Suprapubic skin (tissue), 4 donors: ENCODE data around the gene DDX28. TPM values are rescaled to one million over a fixed set of nuclear protein-coding genes. Genes with fewer than 3 reads are reported as not detected.
"Not testable (repeated sequence)": the region's sequence is repeated elsewhere in the genome, so short reads cannot be mapped to it uniquely, and the experiment has no call there.

Experiments
- DNase-seq, 2 donors: peaks; one replicate each; pipeline ENCODE4 v3.0.0-alpha.2; 2019; ENCODE audit warnings: low spot score in 2 of 2
- H3K27ac ChIP-seq: fragments of 200-600 bp; sonication (generic); one replicate; pipeline ENCODE4 v1.5.1; 2019
- H3K27me3 ChIP-seq: fragments of 200-600 bp; sonication (generic); one replicate; pipeline ENCODE4 v1.5.1; 2019
- H3K36me3 ChIP-seq: fragments of 200-600 bp; sonication (generic); one replicate; pipeline ENCODE4 v1.5.1; 2019
- H3K4me1 ChIP-seq: fragments of 200-600 bp; sonication (generic); one replicate; pipeline ENCODE4 v1.5.1; 2019
- H3K4me3 ChIP-seq: fragments of 200-600 bp; sonication (generic); one replicate; pipeline ENCODE4 v1.5.1; 2019; ENCODE audit warnings: mild to moderate bottlenecking
- H3K9me3 ChIP-seq: fragments of 200-600 bp; sonication (generic); one replicate; pipeline ENCODE4 v1.5.1; 2019
- CTCF ChIP-seq, 2 donors: fragments of 200-600 bp in 1 of 2; fragments of 450-650 bp in 1 of 2; sonication (generic) in 1 of 2; IDR thresholded peaks; one replicate each; pipeline ENCODE4 v1.5.1; 2016 to 2019; ENCODE audit warnings: antibody characterized with exemption in 2 of 2, mild to moderate bottlenecking in 1 of 2, moderate library complexity in 1 of 2
- EP300 ChIP-seq: sonication (generic); formaldehyde crosslinking; IDR thresholded peaks from one replicate; pipeline ENCODE4 v1.6.1; 2017; ENCODE audit warnings: antibody characterized with exemption
- POLR2A ChIP-seq, 2 donors: fragments of 450-650 bp; IDR thresholded peaks; one replicate each; pipeline ENCODE4 v1.6.1; 2017; ENCODE audit warnings: antibody characterized with exemption in 2 of 2, mild to moderate bottlenecking in 2 of 2, moderate library complexity in 2 of 2
- POLR2AphosphoS5 ChIP-seq, 3 donors: sonication (generic); formaldehyde crosslinking; IDR thresholded peaks; one replicate each; pipeline ENCODE4 v1.6.1; 2017; ENCODE audit warnings: antibody characterized with exemption in 3 of 3
- WGBS: methylation state at CpG from one replicate; pipeline ENCODE4 v1.1.5; 2018; 5-methylcytosine and 5-hydroxymethylcytosine counted together
- total RNA-seq, 4 donors: library from RNA; depleted of rRNA; stranded (reverse); fragments of >200 nt; gene quantifications; one replicate each; pipeline ENCODE4 v1.1.0, GENCODE V29; 2016

Gene DDX28
- total RNA-seq, 4 donors from 2014 or later: 9.0 to 22.5 (median 13.0) TPM

GRCh38 chr16:68021490-68021889, 1.5 kb downstream of the DDX28 start:
- H3K27ac ChIP-seq: no peak overlapping the region
- peaks cover 30% of the 10 kb centered on the region for H3K4me1 ChIP-seq
- no peaks in the 10 kb centered on the region for H3K9me3 ChIP-seq
- peak overlapping the region; percentile 90 for H3K4me3 ChIP-seq
- WGBS: 100% methylated on average over 7 of the region's 10 CpGs
- no peak for DNase-seq
- no peaks in the 10 kb centered on the region for H3K27me3 ChIP-seq
- peaks cover 5% of the 10 kb centered on the region for H3K36me3 ChIP-seq
- TF ChIP-seq EP300: no peak
- TF ChIP-seq POLR2A (IDR thresholded peaks at IDR 0.05): no peak
- no peak for TF ChIP-seq CTCF (IDR thresholded peaks at IDR 0.05)
- TF ChIP-seq POLR2AphosphoS5 (IDR thresholded peaks at IDR 0.05): no peak

- 88% methylated on average over 8 of the region's 8 CpGs for WGBS
- H3K4me3 ChIP-seq: no peak overlapping the region
Measured at GRCh38 chr16:68019167-68019680, 3.8 kb downstream of the DDX28 start.

GRCh38 chr16:68015681-68016080, 7.4 kb downstream of the DDX28 start, which contains the start of gene DPEP2NB:
DPEP2NB (minus strand) TSS chr16:68015911; CDS start chr16:68015770, 141 bp downstream.
- TF ChIP-seq POLR2AphosphoS5 (IDR thresholded peaks at IDR 0.05) (no peak), CTCF (IDR thresholded peaks at IDR 0.05) (no peak), POLR2A (IDR thresholded peaks at IDR 0.05) (no peak), EP300 (no peak)
- WGBS: 96% methylated on average over 5 of the region's 5 CpGs
- H3K36me3 ChIP-seq: no peaks in the 10 kb centered on the region
- H3K27ac ChIP-seq: no peak within 1 kb of the TSS
- no peaks in the 10 kb centered on the region for H3K27me3 ChIP-seq
- H3K4me3 ChIP-seq: no peak within 1 kb of the TSS
- DNase-seq: no peak
- peaks cover 7% of the 10 kb centered on the region for H3K4me1 ChIP-seq
- no peaks in the 10 kb centered on the region for H3K9me3 ChIP-seq

More at GRCh38 chr16:68019167-68019680, 3.8 kb downstream of the DDX28 start:
- H3K27me3 ChIP-seq: no peaks in the 10 kb centered on the region
- peaks cover 5% of the 10 kb centered on the region for H3K36me3 ChIP-seq
- no peak for DNase-seq
- TF ChIP-seq POLR2AphosphoS5 (IDR thresholded peaks at IDR 0.05) (no peak), CTCF (IDR thresholded peaks at IDR 0.05) (no peak), EP300 (no peak), POLR2A (IDR thresholded peaks at IDR 0.05) (no peak)
- H3K27ac ChIP-seq: no peak overlapping the region
- peaks cover 27% of the 10 kb centered on the region for H3K4me1 ChIP-seq
- no peaks in the 10 kb centered on the region for H3K9me3 ChIP-seq

GRCh38 chr16:68013440-68013839, 9.6 kb downstream of the DDX28 start:
- Histone ChIP-seq H3K27me3 (no peaks in the 10 kb centered on the region), H3K9me3 (no peaks in the 10 kb centered on the region), H3K4me3 (no peak overlapping the region), H3K4me1 (peaks cover 7% of the 10 kb centered on the region), H3K27ac (no peak overlapping the region), H3K36me3 (no peaks in the 10 kb centered on the region)
- TF ChIP-seq CTCF (IDR thresholded peaks at IDR 0.05) (no peak), EP300 (no peak), POLR2A (IDR thresholded peaks at IDR 0.05) (no peak), POLR2AphosphoS5 (IDR thresholded peaks at IDR 0.05) (no peak)
- 25% methylated on average over 1 of the region's 1 CpG for WGBS
- no peak for DNase-seq

GRCh38 chr16:68009872-68010271, 13.2 kb downstream of the DDX28 start:
- not testable (repeated sequence) for H3K9me3 ChIP-seq, H3K36me3 ChIP-seq, H3K27ac ChIP-seq, DNase-seq, H3K4me3 ChIP-seq, H3K27me3 ChIP-seq
- WGBS: 85% methylated on average over 4 of the region's 4 CpGs
- peaks cover 24% of the 10 kb centered on the region for H3K4me1 ChIP-seq
